Measurements from ENCODE around the gene B4GALNT4.

B4GALNT4 gene

GRCh38 chr11:350723-351255 lies 18.5 kb upstream of the B4GALNT4 start:
- WGBS, 2 experiments: 64 to 68% methylated on average over 18 of the region's 18 CpGs
- Histone ChIP-seq H3K36me3 (ENCODE audit: control insufficient read depth, insufficient read depth, low read length) (no peaks in the 10 kb centered on the region), H3K27ac (ENCODE audit: insufficient read depth, low read depth, low read length, poor library complexity, severe bottlenecking) (no peak overlapping the region), H3K9me3 (ENCODE audit: control insufficient read depth, low read length) (no peaks in the 10 kb centered on the region), H3K4me3 (ENCODE audit: insufficient read depth, low read depth, low read length) (no peak overlapping the region), H3K27me3 (ENCODE audit: control insufficient read depth, insufficient read depth, low read length, poor library complexity, severe bottlenecking) (no peaks in the 10 kb centered on the region), H3K4me1 (ENCODE audit: control insufficient read depth, insufficient read depth, low read length) (peaks cover 8% of the 10 kb centered on the region)

GRCh38 chr11:351411-351810 lies 17.9 kb upstream of the B4GALNT4 start:
- no peaks in the 10 kb centered on the region for H3K36me3 ChIP-seq (ENCODE audit: control insufficient read depth, insufficient read depth, low read length)
- H3K4me3 ChIP-seq (ENCODE audit: insufficient read depth, low read depth, low read length): no peak overlapping the region
- H3K9me3 ChIP-seq (ENCODE audit: control insufficient read depth, low read length): no peaks in the 10 kb centered on the region
- peaks cover 8% of the 10 kb centered on the region for H3K4me1 ChIP-seq (ENCODE audit: control insufficient read depth, insufficient read depth, low read length)
- 93 to 94% methylated on average over 14 of the region's 14 CpGs for WGBS, 2 experiments
- H3K27me3 ChIP-seq (ENCODE audit: control insufficient read depth, insufficient read depth, low read length, poor library complexity, severe bottlenecking): no peaks in the 10 kb centered on the region
- no peak overlapping the region for H3K27ac ChIP-seq (ENCODE audit: insufficient read depth, low read depth, low read length, poor library complexity, severe bottlenecking)

- Histone ChIP-seq H3K27ac (ENCODE audit: insufficient read depth, low read depth, low read length, poor library complexity, severe bottlenecking) (no peak overlapping the region), H3K4me3 (ENCODE audit: insufficient read depth, low read depth, low read length) (no peak overlapping the region), H3K36me3 (ENCODE audit: control insufficient read depth, insufficient read depth, low read length) (no peaks in the 10 kb centered on the region), H3K27me3 (ENCODE audit: control insufficient read depth, insufficient read depth, low read length, poor library complexity, severe bottlenecking) (no peaks in the 10 kb centered on the region), H3K9me3 (ENCODE audit: control insufficient read depth, low read length) (no peaks in the 10 kb centered on the region), H3K4me1 (ENCODE audit: control insufficient read depth, insufficient read depth, low read length) (peaks cover 8% of the 10 kb centered on the region)
- 94 to 96% methylated on average over 12 of the region's 12 CpGs for WGBS, 2 experiments
Observed at GRCh38 chr11:352456-353031, 16.8 kb upstream of the B4GALNT4 start.

DNA sequence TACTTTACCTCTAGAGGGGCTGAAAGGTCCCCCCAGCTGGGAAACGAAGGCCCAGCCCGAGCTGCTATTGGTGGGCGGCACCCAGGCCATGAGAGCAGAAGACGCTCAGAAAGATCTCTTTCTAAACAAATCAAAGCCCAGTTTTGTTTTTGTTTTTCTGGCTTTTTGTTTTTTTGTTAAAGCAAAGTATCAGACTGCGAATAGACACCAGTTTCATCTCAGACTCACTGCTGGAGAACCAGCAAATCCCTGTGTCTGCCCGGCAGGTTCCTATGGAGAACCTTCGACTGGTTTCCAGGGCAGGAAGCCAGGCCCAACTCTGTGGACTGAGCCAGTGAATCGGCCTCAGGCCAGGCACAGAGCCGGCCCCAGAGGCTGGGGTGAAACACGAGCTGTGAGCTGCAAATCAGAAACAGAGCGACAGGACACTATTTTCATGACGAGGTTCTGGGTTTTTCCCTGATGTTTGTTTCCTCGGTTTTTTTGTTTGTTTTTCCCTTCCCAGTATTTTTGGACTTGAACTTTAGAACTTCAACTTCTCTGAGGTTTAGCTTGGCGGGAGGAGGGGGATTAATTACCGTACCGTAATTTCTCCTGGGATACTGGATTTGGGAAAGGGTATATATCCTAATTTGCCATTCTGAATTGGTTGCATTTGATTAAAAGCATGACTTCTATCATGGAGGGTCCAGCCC lies 16.0 kb upstream of the B4GALNT4 start:
- H3K9me3 ChIP-seq (ENCODE audit: control insufficient read depth, low read length): no peaks in the 10 kb centered on the region
- no peaks in the 10 kb centered on the region for H3K27me3 ChIP-seq (ENCODE audit: control insufficient read depth, insufficient read depth, low read length, poor library complexity, severe bottlenecking)
- no peaks in the 10 kb centered on the region for H3K36me3 ChIP-seq (ENCODE audit: control insufficient read depth, insufficient read depth, low read length)
- H3K27ac ChIP-seq (ENCODE audit: insufficient read depth, low read depth, low read length, poor library complexity, severe bottlenecking): no peak overlapping the region
- H3K4me1 ChIP-seq (ENCODE audit: control insufficient read depth, insufficient read depth, low read length): peaks cover 8% of the 10 kb centered on the region
- WGBS, 2 experiments: 63 to 65% methylated on average over 16 of the region's 16 CpGs
- no peak overlapping the region for H3K4me3 ChIP-seq (ENCODE audit: insufficient read depth, low read depth, low read length)

DNA sequence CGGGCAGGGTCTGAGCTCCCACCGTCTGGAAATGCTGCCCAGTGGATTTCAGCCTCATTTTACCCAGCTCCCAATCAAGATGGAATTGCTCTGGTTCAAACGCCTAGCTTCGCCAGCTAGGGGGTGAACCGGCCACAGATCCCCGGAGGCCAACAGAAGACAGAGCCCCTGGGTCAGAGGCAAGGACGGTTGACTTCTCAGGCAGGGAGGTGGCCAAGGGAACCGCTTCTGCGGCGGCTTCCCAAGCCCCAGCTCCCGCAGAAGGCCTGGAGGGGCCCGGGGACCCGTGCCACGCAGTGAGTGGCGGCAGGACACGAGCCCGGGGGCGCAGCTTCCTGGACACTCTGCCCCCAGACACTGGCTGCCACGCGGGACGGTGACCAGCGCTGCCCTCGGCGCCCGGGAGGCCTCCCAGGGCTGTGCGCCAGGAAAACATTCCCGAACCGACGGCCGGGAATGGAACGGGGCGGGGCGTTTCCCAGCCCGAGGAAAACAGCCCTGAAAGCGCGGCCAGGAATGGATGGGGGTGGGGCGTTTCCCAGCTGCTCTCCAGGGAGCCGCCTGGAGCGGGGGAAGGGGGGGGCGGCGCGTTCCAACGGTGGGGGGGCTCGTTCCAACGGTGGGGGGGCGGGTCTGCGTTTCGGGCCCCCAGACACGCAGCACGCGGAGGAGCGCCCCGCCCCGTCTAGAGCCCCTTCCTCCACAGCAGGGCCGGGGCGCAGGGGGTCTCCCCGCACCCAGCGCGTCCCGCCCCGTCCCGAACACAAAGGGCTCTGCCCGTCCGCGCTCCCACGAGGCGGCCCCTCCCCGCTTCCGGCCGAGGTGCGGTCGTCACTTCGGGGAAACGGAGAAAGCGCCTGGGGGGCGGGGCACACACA lies 13.5 kb upstream of the B4GALNT4 start:
- H3K9me3 ChIP-seq (ENCODE audit: control insufficient read depth, low read length): no peaks in the 10 kb centered on the region
- peak overlapping the region; percentile 91 for H3K27ac ChIP-seq (ENCODE audit: insufficient read depth, low read depth, low read length, poor library complexity, severe bottlenecking)
- H3K27me3 ChIP-seq (ENCODE audit: control insufficient read depth, insufficient read depth, low read length, poor library complexity, severe bottlenecking): no peaks in the 10 kb centered on the region
- peaks cover 8% of the 10 kb centered on the region for H3K4me1 ChIP-seq (ENCODE audit: control insufficient read depth, insufficient read depth, low read length)
- H3K36me3 ChIP-seq (ENCODE audit: control insufficient read depth, insufficient read depth, low read length): no peaks in the 10 kb centered on the region
- peak overlapping the region; percentile 41 for H3K4me3 ChIP-seq (ENCODE audit: insufficient read depth, low read depth, low read length)
- WGBS, 2 experiments: 6% methylated on average over 72 to 73 of the region's 76 CpGs

DNA sequence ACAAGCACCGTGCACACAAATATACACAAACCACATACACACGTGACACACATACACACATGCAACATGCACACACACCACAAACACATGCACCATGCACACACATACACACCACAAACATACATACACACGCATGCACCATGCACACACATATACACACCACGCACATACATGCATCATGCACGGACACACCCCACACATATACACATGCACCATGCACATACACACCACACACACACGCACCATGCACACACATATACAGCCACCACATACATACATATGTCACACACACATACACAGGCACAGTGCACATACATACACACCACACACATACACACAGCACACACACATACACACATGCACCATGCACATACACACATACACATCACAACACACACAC lies 12.7 kb upstream of the B4GALNT4 start:
- Histone ChIP-seq H3K36me3 (ENCODE audit: control insufficient read depth, insufficient read depth, low read length) (no peaks in the 10 kb centered on the region), H3K27me3 (ENCODE audit: control insufficient read depth, insufficient read depth, low read length, poor library complexity, severe bottlenecking) (no peaks in the 10 kb centered on the region), H3K4me1 (ENCODE audit: control insufficient read depth, insufficient read depth, low read length) (peaks cover 8% of the 10 kb centered on the region), H3K9me3 (ENCODE audit: control insufficient read depth, low read length) (no peaks in the 10 kb centered on the region), H3K4me3 (ENCODE audit: insufficient read depth, low read depth, low read length) (no peak overlapping the region), H3K27ac (ENCODE audit: insufficient read depth, low read depth, low read length, poor library complexity, severe bottlenecking) (no peak overlapping the region)
- 75 to 77% methylated on average over 6 of the region's 6 CpGs for WGBS, 2 experiments

- Histone ChIP-seq H3K4me3 (ENCODE audit: insufficient read depth, low read depth, low read length) (no peak overlapping the region), H3K27ac (ENCODE audit: insufficient read depth, low read depth, low read length, poor library complexity, severe bottlenecking) (no peak overlapping the region), H3K9me3 (ENCODE audit: control insufficient read depth, low read length) (no peaks in the 10 kb centered on the region), H3K27me3 (ENCODE audit: control insufficient read depth, insufficient read depth, low read length, poor library complexity, severe bottlenecking) (no peaks in the 10 kb centered on the region), H3K36me3 (ENCODE audit: control insufficient read depth, insufficient read depth, low read length) (no peaks in the 10 kb centered on the region), H3K4me1 (ENCODE audit: control insufficient read depth, insufficient read depth, low read length) (peaks cover 8% of the 10 kb centered on the region)
- 93% methylated on average over 4 of the region's 4 CpGs for WGBS, 2 experiments
Observed at GRCh38 chr11:357582-357981, 11.7 kb upstream of the B4GALNT4 start.

- Histone ChIP-seq H3K36me3 (ENCODE audit: control insufficient read depth, insufficient read depth, low read length) (no peaks in the 10 kb centered on the region), H3K27ac (ENCODE audit: insufficient read depth, low read depth, low read length, poor library complexity, severe bottlenecking) (no peak overlapping the region), H3K4me3 (ENCODE audit: insufficient read depth, low read depth, low read length) (no peak overlapping the region), H3K4me1 (ENCODE audit: control insufficient read depth, insufficient read depth, low read length) (peaks cover 8% of the 10 kb centered on the region), H3K9me3 (ENCODE audit: control insufficient read depth, low read length) (no peaks in the 10 kb centered on the region), H3K27me3 (ENCODE audit: control insufficient read depth, insufficient read depth, low read length, poor library complexity, severe bottlenecking) (no peaks in the 10 kb centered on the region)
- 81 to 82% methylated on average over 34 of the region's 34 CpGs for WGBS, 2 experiments
Observed at GRCh38 chr11:358129-358800, 11.0 kb upstream of the B4GALNT4 start.

DNA sequence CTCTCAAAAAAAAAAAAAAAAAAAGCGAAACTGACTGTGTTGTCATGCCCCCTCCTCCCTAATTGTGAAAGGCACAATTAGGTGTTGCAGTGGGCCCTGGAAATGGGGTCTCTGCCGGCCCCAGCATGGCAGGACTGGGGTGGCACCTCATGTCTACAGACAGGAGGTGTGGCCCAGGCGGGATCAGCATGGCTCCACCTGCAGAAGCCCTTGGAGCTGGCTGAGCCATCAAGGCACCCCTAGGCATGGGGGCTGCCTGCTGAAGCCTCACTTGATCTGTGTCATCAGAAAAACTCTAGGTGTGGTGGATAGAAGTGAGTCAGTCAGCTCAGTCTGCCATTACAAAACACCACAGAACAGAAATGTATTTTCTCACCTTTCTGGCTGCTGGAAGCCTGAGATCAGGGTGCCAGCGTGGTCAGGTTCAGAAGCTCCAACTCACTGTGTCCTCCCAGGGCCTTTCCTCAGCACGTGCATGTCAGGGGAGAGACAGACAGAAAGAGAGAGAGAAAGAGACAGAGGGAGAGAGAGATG lies 10.1 kb upstream of the B4GALNT4 start:
- 80 to 84% methylated on average over 4 to 5 of the region's 5 CpGs for WGBS, 2 experiments
- peaks cover 8% of the 10 kb centered on the region for H3K4me1 ChIP-seq (ENCODE audit: control insufficient read depth, insufficient read depth, low read length)
- H3K4me3 ChIP-seq (ENCODE audit: insufficient read depth, low read depth, low read length): no peak overlapping the region
- no peaks in the 10 kb centered on the region for H3K9me3 ChIP-seq (ENCODE audit: control insufficient read depth, low read length)
- no peaks in the 10 kb centered on the region for H3K36me3 ChIP-seq (ENCODE audit: control insufficient read depth, insufficient read depth, low read length)
- H3K27ac ChIP-seq (ENCODE audit: insufficient read depth, low read depth, low read length, poor library complexity, severe bottlenecking): no peak overlapping the region
- no peaks in the 10 kb centered on the region for H3K27me3 ChIP-seq (ENCODE audit: control insufficient read depth, insufficient read depth, low read length, poor library complexity, severe bottlenecking)
